H1 (cell line): ENCODE measurements around the gene MGRN1. TPM values are rescaled to one million over a fixed set of nuclear protein-coding genes. Genes with fewer than 3 reads are reported as not detected.

Experiments used
- CTCF ChIA-PET: fragments of 300-600 bp; sonication (Branson Sonifier 250); formaldehyde crosslinking; loops from one replicate; lab custom pipeline; 2021; ENCODE audit not compliant: partially characterized antibody; lab: Charles Lee
- POLR2A ChIA-PET: fragments of 300-600 bp; sonication (Branson Sonifier 250); formaldehyde crosslinking; loops from one replicate; lab custom pipeline; 2021; ENCODE audit warnings: inconsistent platforms; ENCODE audit not compliant: partially characterized antibody; lab: Charles Lee
- DNase-seq, 2 experiments: peaks; one replicate each; pipeline versions ENCODE4 v3.0.0 to v3.0.0-alpha.2; 2010 to 2022; ENCODE audit warnings: low spot score in 2 of 2, low read depth in 1 of 2, mixed read lengths in 1 of 2
- FAIRE-seq: peaks from 2 replicates; lab custom pipeline; 2011; peaks lifted over from hg19 to GRCh38; lab: Jason Lieb, UNC
- H2AFZ ChIP-seq: 2 replicates; pipeline ENCODE4 v1.8.1; 2012; ENCODE audit warnings: low read length, inconsistent platforms
- H2AK5ac ChIP-seq: 2 replicates; pipeline ENCODE4 v1.6.1; 2013; ENCODE audit warnings: low read depth, low read length
- H2BK120ac ChIP-seq: replicated peaks from 2 replicates; pipeline ENCODE3; 2013; ENCODE audit warnings: low read depth, low read length, inconsistent platforms
- H2BK12ac ChIP-seq: 2 replicates; pipeline ENCODE4 v1.6.1; 2013; ENCODE audit warnings: low read depth, low read length
- H2BK15ac ChIP-seq: 2 replicates; pipeline ENCODE4 v1.6.1; 2013; ENCODE audit warnings: low read length
- H2BK20ac ChIP-seq: 2 replicates; pipeline ENCODE4 v1.6.1; 2013; ENCODE audit warnings: low read length
- H2BK5ac ChIP-seq: 2 replicates; pipeline ENCODE4 v1.6.1; 2013; ENCODE audit warnings: low read depth, low read length
- H3K14ac ChIP-seq: 2 replicates; pipeline ENCODE4 v1.6.1; 2013; ENCODE audit warnings: inconsistent platforms; ENCODE audit not compliant: insufficient read length
- H3K18ac ChIP-seq: 2 replicates; pipeline ENCODE4 v1.6.1; 2013; ENCODE audit warnings: low read length; ENCODE audit errors: extremely low read depth
- H3K23ac ChIP-seq: 2 replicates; pipeline ENCODE4 v1.6.1; 2013; ENCODE audit warnings: inconsistent platforms; ENCODE audit not compliant: insufficient read length
- H3K23me2 ChIP-seq: 2 replicates; pipeline ENCODE4 v1.6.1; 2013; ENCODE audit warnings: low read depth, low read length
- H3K27ac ChIP-seq: 2 replicates; pipeline ENCODE4 v1.6.1; 2011; ENCODE audit warnings: low read depth, low read length, inconsistent platforms
- H3K27me3 ChIP-seq, 4 experiments: replicated peaks in 1 of 4; 1 replicate in 1 of 4; 2 replicates in 3 of 4; pipeline versions ENCODE4 v1.6.1 to v1.8.1; 2011 to 2013; ENCODE audit warnings: low read length in 3 of 4, mild to moderate bottlenecking in 3 of 4, inconsistent platforms in 2 of 4, mixed read lengths in 2 of 4, moderate library complexity in 1 of 4; ENCODE audit not compliant: control insufficient read depth in 3 of 4, insufficient read depth in 3 of 4; ENCODE audit errors: extremely low read depth in 1 of 4
- H3K36me3 ChIP-seq, 4 experiments: 2 replicates each; pipeline versions ENCODE4 v1.6.1 to v1.8.1; 2011 to 2013; ENCODE audit warnings: mild to moderate bottlenecking in 4 of 4, low read length in 3 of 4, moderate library complexity in 2 of 4, control low read depth in 1 of 4, inconsistent platforms in 1 of 4; ENCODE audit not compliant: insufficient read depth in 4 of 4, control insufficient read depth in 2 of 4
- H3K4ac ChIP-seq: replicated peaks from 2 replicates; pipeline ENCODE3; 2013; ENCODE audit warnings: low read length, low read depth, mixed read lengths, inconsistent platforms; ENCODE audit not compliant: insufficient read length
- H3K4me1 ChIP-seq, 4 experiments: replicated peaks in 1 of 4; 1 replicate in 1 of 4; 2 replicates in 3 of 4; pipeline versions ENCODE4 v1.6.1 to v1.8.1; 2011 to 2013; ENCODE audit warnings: low read length in 3 of 4, inconsistent platforms in 2 of 4, mixed read lengths in 1 of 4; ENCODE audit not compliant: insufficient read depth in 4 of 4, control insufficient read depth in 3 of 4
- H3K4me2 ChIP-seq, 2 experiments: 2 replicates each; pipeline versions ENCODE4 v1.6.1 to v1.8.1; 2011 to 2013; ENCODE audit warnings: low read depth in 2 of 2, low read length in 2 of 2, control low read depth in 1 of 2, inconsistent platforms in 1 of 2, mild to moderate bottlenecking in 1 of 2; ENCODE audit not compliant: insufficient read depth in 1 of 2
- H3K4me3 ChIP-seq, 4 experiments: fragments of 200-600, 300-600 bp in 1 of 4; sonication (generic), shearing (Covaris generic), sonication (Bioruptor Twin) in 1 of 4; 2 replicates each; pipeline versions ENCODE4 v1.5.1 to v1.8.1; 2011 to 2016; ENCODE audit warnings: low read length in 4 of 4, low read depth in 3 of 4, control low read depth in 2 of 4, inconsistent platforms in 2 of 4, mild to moderate bottlenecking in 2 of 4, mixed read lengths in 1 of 4, moderate library complexity in 1 of 4; ENCODE audit not compliant: insufficient read depth in 2 of 4; ENCODE audit errors: extremely low read depth in 1 of 4
- H3K56ac ChIP-seq: replicated peaks from 2 replicates; pipeline ENCODE3; 2013; ENCODE audit warnings: low read depth, mild to moderate bottlenecking, mixed read lengths, low read length, inconsistent platforms; ENCODE audit not compliant: insufficient read length
- H3K79me1 ChIP-seq: 2 replicates; pipeline ENCODE4 v1.6.1; 2013; ENCODE audit warnings: low read depth, low read length, control low read depth
- H3K79me2 ChIP-seq, 2 experiments: 2 replicates each; pipeline versions ENCODE4 v1.6.1 to v1.8.1; 2012 to 2013; ENCODE audit warnings: low read length in 2 of 2, mild to moderate bottlenecking in 2 of 2, inconsistent platforms in 1 of 2; ENCODE audit not compliant: insufficient read depth in 2 of 2, control insufficient read depth in 1 of 2
- H3K9ac ChIP-seq, 4 experiments: replicated peaks in 1 of 4; 1 replicate in 1 of 4; 2 replicates in 3 of 4; pipeline versions ENCODE4 v1.6.1 to v1.8.1; 2011 to 2013; ENCODE audit warnings: low read depth in 3 of 4, low read length in 3 of 4, control low read depth in 2 of 4, mild to moderate bottlenecking in 2 of 4, moderate library complexity in 2 of 4, inconsistent platforms in 1 of 4; ENCODE audit errors: extremely low read depth in 1 of 4
- H3K9me3 ChIP-seq, 2 experiments: 2 replicates each; pipeline versions ENCODE4 v1.6.1 to v1.8.1; 2012 to 2013; ENCODE audit warnings: mild to moderate bottlenecking in 2 of 2, moderate library complexity in 2 of 2, control low read depth in 1 of 2, inconsistent platforms in 1 of 2, low read depth in 1 of 2, low read length in 1 of 2, mixed read lengths in 1 of 2; ENCODE audit not compliant: insufficient read depth in 2 of 2
- H4K20me1 ChIP-seq, 2 experiments: replicated peaks in 1 of 2; 2 replicates each; pipeline versions ENCODE3 to v1.8.1; 2011 to 2013; ENCODE audit warnings: inconsistent platforms in 2 of 2, low read length in 2 of 2, mild to moderate bottlenecking in 1 of 2; ENCODE audit not compliant: insufficient read depth in 2 of 2, control insufficient read depth in 1 of 2
- H4K5ac ChIP-seq: 2 replicates; pipeline ENCODE4 v1.6.1; 2013; ENCODE audit warnings: low read length, low read depth, mixed read lengths, inconsistent platforms; ENCODE audit not compliant: insufficient read length
- H4K8ac ChIP-seq: 2 replicates; pipeline ENCODE4 v1.8.0; 2013; ENCODE audit warnings: mild to moderate bottlenecking, moderate library complexity, low read length, inconsistent platforms; ENCODE audit not compliant: insufficient read depth; ENCODE audit errors: extremely low read depth
- H4K91ac ChIP-seq: replicated peaks from 2 replicates; pipeline ENCODE3; 2013; ENCODE audit warnings: low read length, mixed read lengths, inconsistent platforms; ENCODE audit not compliant: insufficient read length
- ASH2L ChIP-seq: fragments of 200-600, 300-600 bp; sonication (generic); IDR thresholded peaks from one replicate; pipeline ENCODE4 v1.7.1; 2017; ENCODE audit warnings: low read length
- BRCA1 ChIP-seq: IDR thresholded peaks from 2 replicates; pipeline ENCODE4 v1.6.1; 2012; ENCODE audit warnings: low read depth, low read length, improper control_type of control experiment
- CREB1 ChIP-seq: IDR thresholded peaks from 2 replicates; pipeline ENCODE4 v1.6.1; 2012; ENCODE audit warnings: inconsistent platforms
- EGR1 ChIP-seq: IDR thresholded peaks from 2 replicates; pipeline ENCODE4 v1.6.1; 2011; ENCODE audit warnings: low read depth, low read length, borderline replicate concordance
- GABPA ChIP-seq: IDR thresholded peaks from 2 replicates; pipeline ENCODE4 v1.6.1; 2011; ENCODE audit warnings: mild to moderate bottlenecking, low read length, moderate library complexity, borderline replicate concordance; ENCODE audit not compliant: insufficient read depth
- GTF2F1 ChIP-seq: IDR thresholded peaks from 2 replicates; pipeline ENCODE4 v1.6.1; 2012; ENCODE audit warnings: low read depth, low read length, improper control_type of control experiment, borderline replicate concordance
- HDAC6 ChIP-seq: IDR thresholded peaks from one replicate; pipeline ENCODE4 v1.7.1; 2012; ENCODE audit warnings: low read depth, mild to moderate bottlenecking, inconsistent platforms, low read length, moderate library complexity
- JUN ChIP-seq: IDR thresholded peaks from 2 replicates; pipeline ENCODE4 v1.6.1; 2011; ENCODE audit warnings: low read depth, mild to moderate bottlenecking, improper control_type of control experiment, low read length
- RBBP5 ChIP-seq: IDR thresholded peaks from 2 replicates; pipeline ENCODE4 v1.7.1; 2012; ENCODE audit warnings: low read depth, mild to moderate bottlenecking, inconsistent platforms, low read length, moderate library complexity, borderline replicate concordance
- RFX5 ChIP-seq: IDR thresholded peaks from 2 replicates; pipeline ENCODE4 v1.6.1; 2011; ENCODE audit warnings: low read depth, low read length, improper control_type of control experiment, borderline replicate concordance
- SP1 ChIP-seq: IDR thresholded peaks from 2 replicates; pipeline ENCODE4 v1.6.1; 2011; ENCODE audit warnings: low read depth, low read length
- TAF1 ChIP-seq: IDR thresholded peaks from 2 replicates; pipeline ENCODE4 v1.6.1; 2011; ENCODE audit warnings: mild to moderate bottlenecking, low read depth, low read length
- ZNF274 ChIP-seq: IDR thresholded peaks from 2 replicates; pipeline ENCODE4 v1.7.0; 2012; ENCODE audit warnings: low read length, borderline replicate concordance; ENCODE audit errors: extremely low read depth
- WGBS, 2 experiments: shearing (Covaris generic) in 1 of 2; methylation state at CpG; one replicate each; pipeline versions ENCODE4 v1.1.6 to v1.1.7; 2013 to 2015; ENCODE audit warnings: low lambda C conversion rate in 2 of 2, mixed read lengths in 2 of 2, inconsistent platforms in 1 of 2, low coverage in 1 of 2, missing lambda C conversion rate in 1 of 2; ENCODE audit not compliant: insufficient replicate concordance in 2 of 2, insufficient coverage in 1 of 2, insufficient read length in 1 of 2; ENCODE audit errors: extremely low coverage in 1 of 2, missing lambda C conversion rate in 1 of 2; 5-methylcytosine and 5-hydroxymethylcytosine counted together
- polyA plus RNA-seq, 7 experiments: library from polyadenylated mRNA; depleted of rRNA in 3 of 7; stranded (reverse) in 5 of 7; unstranded in 2 of 7; fragments of >200 nt in 5 of 7; fragments of 200-250 nt in 2 of 7; gene quantifications; 1 replicate in 5 of 7; 2 replicates in 1 of 7; 4 replicates in 1 of 7; pipeline versions ENCODE4 v1.2.1 to v1.2.3, GENCODE V29; 2011 to 2013; ENCODE audit warnings: missing spikeins in 2 of 7, mixed read lengths in 2 of 7
- total RNA-seq: library from RNA; stranded (reverse); fragmentation: NEBNext Ultra II Directional; extraction: Animal tissue kit (Norgen Biotek cat#: 25700); gene quantifications from 2 replicates; pipeline ENCODE4 v1.2.1, GENCODE V29; 2021
- TF ChIP-seq, protein P1 (sequence below): IDR thresholded peaks from 2 replicates; pipeline ENCODE4 v1.6.1; 2012; ENCODE audit warnings: low read length, inconsistent platforms

Gene MGRN1
- total and polyA plus RNA-seq, 2 of the 8 experiments (the other 6 are each of a cell fraction or from before 2014, with no cell fraction given): 15.0 to 82.3 TPM

DNA sequence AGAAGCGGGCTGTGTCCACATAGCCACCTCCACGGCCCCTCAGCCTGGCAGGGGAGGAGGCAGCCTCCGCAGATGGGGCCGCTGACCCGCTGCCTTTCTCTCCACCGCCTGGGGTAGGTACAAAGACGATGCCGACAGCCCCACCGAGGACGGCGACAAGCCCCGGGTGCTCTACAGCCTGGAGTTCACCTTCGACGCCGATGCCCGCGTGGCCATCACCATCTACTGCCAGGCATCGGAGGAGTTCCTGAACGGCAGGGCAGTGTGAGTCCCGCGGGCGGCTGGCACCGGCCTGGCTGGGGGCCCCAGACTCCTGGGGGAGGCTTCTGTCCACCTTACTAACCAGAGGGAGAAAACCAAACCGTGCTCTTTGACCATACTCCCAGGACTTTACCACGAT lies 27.9 kb downstream of the MGRN1 start:
- POLR2A ChIA-PET: no interaction called here
- Histone ChIP-seq H3K56ac (no peak overlapping the region), H3K9ac (no peak overlapping the region), H3K23ac (no peak overlapping the region), H3K79me1 (peaks cover 6% of the 10 kb centered on the region), H2BK20ac (no peak overlapping the region), H3K4ac (no peak overlapping the region), H3K79me2 (peaks cover 0 to 7% of the 10 kb centered on the region in 2 experiments; a peak in 2 of 4 replicates), H3K36me3 (peaks cover 0 to 15% (median 7%) of the 10 kb centered on the region in 4 experiments; a peak in 7 of 8 replicates), H3K4me3 (no peak overlapping the region), H2AK5ac (no peak overlapping the region), H3K4me2 (no peak overlapping the region), H4K20me1 (peaks cover 9 to 16% of the 10 kb centered on the region in 2 experiments), H3K27me3 (no peaks in the 10 kb centered on the region), H2BK5ac (no peak overlapping the region; the same call in 1 of the 2 replicates), H4K8ac (no peak overlapping the region), H3K9me3 (no peaks in the 10 kb centered on the region), H2BK12ac (no peak overlapping the region), H4K5ac (no peak overlapping the region), H3K14ac (no peak overlapping the region), H3K18ac (no peak overlapping the region), H3K4me1 (peaks cover 0 to 2% (median 0%) of the 10 kb centered on the region in 4 experiments; a peak in 2 of 7 replicates), H3K23me2 (no peaks in the 10 kb centered on the region), H4K91ac (no peak overlapping the region), H2BK15ac (no peak overlapping the region), H2BK120ac (no peak overlapping the region), H2AFZ (no peak overlapping the region), H3K27ac (no peak overlapping the region)
- 94% methylated on average over 25 of the region's 25 CpGs; no CpG with 5 or more reads in 1 of the 2 experiments for WGBS, 2 experiments
- FAIRE-seq (no peak), DNase-seq (no peak)
- CTCF ChIA-PET: interaction anchor here (1.0 to 1.3 kb wide), 3 partner anchors 12 to 30 kb away, joined by 3 read pairs; no protein-coding TSS in a partner anchor
- TF ChIP-seq RBBP5 (no peak), BRCA1 (no peak), TAF1 (no peak), SP1 (no peak), RFX5 (no peak), ZNF274 (no peak), GTF2F1 (no peak), JUN (no peak), EGR1 (no peak), GABPA (no peak), ASH2L (no peak), CREB1 (no peak), HDAC6 (no peak)
- TF ChIP-seq, protein P1, sequence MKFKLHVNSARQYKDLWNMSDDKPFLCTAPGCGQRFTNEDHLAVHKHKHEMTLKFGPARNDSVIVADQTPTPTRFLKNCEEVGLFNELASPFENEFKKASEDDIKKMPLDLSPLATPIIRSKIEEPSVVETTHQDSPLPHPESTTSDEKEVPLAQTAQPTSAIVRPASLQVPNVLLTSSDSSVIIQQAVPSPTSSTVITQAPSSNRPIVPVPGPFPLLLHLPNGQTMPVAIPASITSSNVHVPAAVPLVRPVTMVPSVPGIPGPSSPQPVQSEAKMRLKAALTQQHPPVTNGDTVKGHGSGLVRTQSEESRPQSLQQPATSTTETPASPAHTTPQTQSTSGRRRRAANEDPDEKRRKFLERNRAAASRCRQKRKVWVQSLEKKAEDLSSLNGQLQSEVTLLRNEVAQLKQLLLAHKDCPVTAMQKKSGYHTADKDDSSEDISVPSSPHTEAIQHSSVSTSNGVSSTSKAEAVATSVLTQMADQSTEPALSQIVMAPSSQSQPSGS: no peak
